ENCODE results near the gene ZNF30. TPM values are rescaled to one million over a fixed set of nuclear protein-coding genes. Genes with fewer than 3 reads are reported as not detected.
"Not testable (repeated sequence)": the region's sequence is repeated elsewhere in the genome, so short reads cannot be mapped to it uniquely, and the experiment has no call there.

Gene ZNF30
- total and polyA plus RNA-seq, 2 donors (not counting 1 experiment from before 2014, with no cell fraction given), result 2.7 to 4.3 TPM

- DNase-seq (ENCODE audit: low read depth in 2 of 2), result no peak
- TF ChIP-seq EZH2 (IDR thresholded peaks at IDR 0.05; ENCODE audit: low read length, missing control alignments) (no peak), CTCF (conservative IDR thresholded peaks at IDR 0.05 in 1 of 2, IDR thresholded peaks at IDR 0.05 in 1 of 2; ENCODE audit: low read depth in 1 of 2, low read length in 2 of 2) (no peak)
Observed at GRCh38 chr19:34967551-34967950, 40.8 kb downstream of the ZNF30 start.

GRCh38 chr19:34969721-34970120, 43.0 kb downstream of the ZNF30 start:
- H3K4me1 ChIP-seq (ENCODE audit: control insufficient read depth, extremely low read depth, insufficient read depth, low read length), result no peaks in the 10 kb centered on the region
- H3K36me3 ChIP-seq (ENCODE audit: control insufficient read depth, insufficient read depth, low read length), result no peaks in the 10 kb centered on the region
- H3K27ac ChIP-seq (ENCODE audit: insufficient read depth, low read length), result no peak overlapping the region
- H3K9me3 ChIP-seq (ENCODE audit: control insufficient read depth, insufficient read depth, low read depth, low read length), result no peaks in the 10 kb centered on the region
- no peak overlapping the region for H3K4me2 ChIP-seq (ENCODE audit: extremely low read depth, insufficient read depth, low read length)
- no peak overlapping the region for H3K4me3 ChIP-seq (replicated peaks in 1 of 4; ENCODE audit: control extremely low read depth in 1 of 4, insufficient read depth in 1 of 4, low read depth in 3 of 4, low read length in 4 of 4)
- H2AFZ ChIP-seq (ENCODE audit: low read length), result no peak overlapping the region
- no peak for DNase-seq (ENCODE audit: low read depth in 2 of 2)
- no peaks in the 10 kb centered on the region for H3K79me2 ChIP-seq (ENCODE audit: control insufficient read depth, insufficient read depth, low read length)
- no peak overlapping the region for H3K9ac ChIP-seq (ENCODE audit: insufficient read depth, low read length)
- TF ChIP-seq CTCF (conservative IDR thresholded peaks at IDR 0.05 in 1 of 2, IDR thresholded peaks at IDR 0.05 in 1 of 2; ENCODE audit: low read depth in 1 of 2, low read length in 2 of 2), result no peak
- no peak for TF ChIP-seq EZH2 (IDR thresholded peaks at IDR 0.05; ENCODE audit: low read length, missing control alignments)
- H3K27me3 ChIP-seq (ENCODE audit: control insufficient read depth, insufficient read depth, low read length), result no peaks in the 10 kb centered on the region
- H4K20me1 ChIP-seq (ENCODE audit: control insufficient read depth, extremely low read depth, insufficient read depth, low read length), result no peaks in the 10 kb centered on the region

More at GRCh38 chr19:34967551-34967950, 40.8 kb downstream of the ZNF30 start:
- H3K4me3 ChIP-seq (replicated peaks in 1 of 4; ENCODE audit: control extremely low read depth in 1 of 4, insufficient read depth in 1 of 4, low read depth in 3 of 4, low read length in 4 of 4), result no peak overlapping the region
- no peaks in the 10 kb centered on the region for H3K36me3 ChIP-seq (ENCODE audit: control insufficient read depth, insufficient read depth, low read length)
- H3K27me3 ChIP-seq (ENCODE audit: control insufficient read depth, insufficient read depth, low read length), result no peaks in the 10 kb centered on the region
- no peak overlapping the region for H2AFZ ChIP-seq (ENCODE audit: low read length)
- no peak overlapping the region for H3K4me2 ChIP-seq (ENCODE audit: extremely low read depth, insufficient read depth, low read length)
- H3K9me3 ChIP-seq (ENCODE audit: control insufficient read depth, insufficient read depth, low read depth, low read length), result no peaks in the 10 kb centered on the region
- no peaks in the 10 kb centered on the region for H4K20me1 ChIP-seq (ENCODE audit: control insufficient read depth, extremely low read depth, insufficient read depth, low read length)
- no peaks in the 10 kb centered on the region for H3K79me2 ChIP-seq (ENCODE audit: control insufficient read depth, insufficient read depth, low read length)
- H3K27ac ChIP-seq (ENCODE audit: insufficient read depth, low read length), result no peak overlapping the region
- peaks cover 2% of the 10 kb centered on the region for H3K4me1 ChIP-seq (ENCODE audit: control insufficient read depth, extremely low read depth, insufficient read depth, low read length)
- no peak overlapping the region for H3K9ac ChIP-seq (ENCODE audit: insufficient read depth, low read length)

- not testable (repeated sequence) for H3K79me2 ChIP-seq (ENCODE audit: control insufficient read depth, insufficient read depth, low read length); H3K36me3 ChIP-seq (ENCODE audit: control insufficient read depth, insufficient read depth, low read length); H2AFZ ChIP-seq (ENCODE audit: low read length); H3K9ac ChIP-seq (ENCODE audit: insufficient read depth, low read length); H3K4me2 ChIP-seq (ENCODE audit: extremely low read depth, insufficient read depth, low read length); H3K9me3 ChIP-seq (ENCODE audit: control insufficient read depth, insufficient read depth, low read depth, low read length); DNase-seq (ENCODE audit: low read depth in 2 of 2); H3K27me3 ChIP-seq (ENCODE audit: control insufficient read depth, insufficient read depth, low read length); H3K4me1 ChIP-seq (ENCODE audit: control insufficient read depth, extremely low read depth, insufficient read depth, low read length); H4K20me1 ChIP-seq (ENCODE audit: control insufficient read depth, extremely low read depth, insufficient read depth, low read length); H3K27ac ChIP-seq (ENCODE audit: insufficient read depth, low read length); H3K4me3 ChIP-seq (replicated peaks in 1 of 4; ENCODE audit: control extremely low read depth in 1 of 4, insufficient read depth in 1 of 4, low read depth in 3 of 4, low read length in 4 of 4)
Observed at GRCh38 chr19:34970185-34970780, 43.6 kb downstream of the ZNF30 start.
